GM12878 (cell line): ENCODE results near the gene RAB3GAP1. TPM values are rescaled to one million over a fixed set of nuclear protein-coding genes. Genes with fewer than 3 reads are reported as not detected.

Experiments
- ATAC-seq: fragments of 200-7000 bp; cut with Tn5 transposase; 3 replicates; pipeline ENCODE4 v1.9.1; 2020; ENCODE audit warnings: mild to moderate bottlenecking, moderate library complexity
- BruUV-seq: library from RNA; stranded (reverse); fragments of 400-500 nt; replicated peaks from 2 replicates; lab custom pipeline; 2021; lab: Mats Ljungman, UMichigan
- CTCF ChIA-PET: fragments of 300-600 bp; sonication (Branson Sonifier 250); formaldehyde crosslinking; extraction: SDS; loops from one replicate; lab custom pipeline; 2021; ENCODE audit warnings: inconsistent platforms; lab: Yijun Ruan, JAX
- POLR2A ChIA-PET: fragments of 350-600 bp; formaldehyde crosslinking; extraction: SDS; loops from one replicate; lab custom pipeline; 2021; ENCODE audit warnings: inconsistent platforms; lab: Charles Lee
- RAD21 ChIA-PET: fragments of 300-600 bp; sonication (Branson Sonifier 250); formaldehyde crosslinking; loops from one replicate; lab custom pipeline; 2023; ENCODE audit warnings: antibody characterized with exemption; ENCODE audit not compliant: unreplicated experiment; lab: Charles Lee
- SMC1A ChIA-PET: fragments of 300-600 bp; sonication (Branson Sonifier 250); formaldehyde crosslinking; loops from one replicate; lab custom pipeline; 2023; ENCODE audit not compliant: unreplicated experiment, uncharacterized antibody; lab: Charles Lee
- DNase-seq: peaks from one replicate; pipeline ENCODE4 v3.0.0-alpha.2; 2011; ENCODE audit warnings: low read depth, low spot score
- FAIRE-seq: peaks from 3 replicates; lab custom pipeline; 2011; peaks lifted over from hg19 to GRCh38; lab: Jason Lieb, UNC
- H2AFZ ChIP-seq: 2 replicates; pipeline ENCODE4 v1.6.0; 2011; ENCODE audit warnings: low read depth, low read length, control low read depth; ENCODE audit not compliant: control insufficient read depth
- H3K27ac ChIP-seq: 2 replicates; pipeline ENCODE4 v1.5.1; 2011; ENCODE audit warnings: control low read depth; ENCODE audit not compliant: control insufficient read depth, insufficient read depth
- H3K27me3 ChIP-seq, 2 experiments: replicated peaks in 1 of 2; 2 replicates each; pipeline versions ENCODE4 v1.6.0 to v1.6.1; 2011; ENCODE audit warnings: low read length in 1 of 2; ENCODE audit not compliant: control insufficient read depth in 2 of 2, insufficient read depth in 2 of 2
- H3K36me3 ChIP-seq, 2 experiments: 2 replicates each; pipeline ENCODE4 v1.5.1; 2011; ENCODE audit warnings: low read length in 1 of 2; ENCODE audit not compliant: control insufficient read depth in 2 of 2, insufficient read depth in 2 of 2
- H3K4me1 ChIP-seq: 2 replicates; pipeline ENCODE4 v1.6.1; 2011; ENCODE audit warnings: mild to moderate bottlenecking, low read length, moderate library complexity, mixed read lengths; ENCODE audit not compliant: control insufficient read depth, insufficient read depth
- H3K4me2 ChIP-seq: 2 replicates; pipeline ENCODE4 v1.6.0; 2011; ENCODE audit warnings: control low read depth; ENCODE audit not compliant: control insufficient read depth, insufficient read depth
- H3K4me3 ChIP-seq: fragments of 200-600 bp; sonication (generic); 2 replicates; pipeline ENCODE4 v1.5.1; 2016
- H3K79me2 ChIP-seq: 2 replicates; pipeline ENCODE4 v1.6.0; 2011; ENCODE audit warnings: low read length; ENCODE audit not compliant: control insufficient read depth, insufficient read depth
- H3K9ac ChIP-seq: 2 replicates; pipeline ENCODE4 v1.8.0; 2011; ENCODE audit warnings: low read length, control low read depth, mixed read lengths; ENCODE audit not compliant: control insufficient read depth, insufficient read depth
- H3K9me3 ChIP-seq: replicated peaks from 3 replicates; pipeline ENCODE4 v1.5.1; 2011; ENCODE audit warnings: mild to moderate bottlenecking, low read length; ENCODE audit not compliant: control insufficient read depth, insufficient read depth
- H4K20me1 ChIP-seq: 2 replicates; pipeline ENCODE4 v1.6.0; 2011; ENCODE audit not compliant: control insufficient read depth, insufficient read depth
- CBX5 ChIP-seq: sonication (generic); IDR thresholded peaks from 2 replicates; pipeline ENCODE4 v1.6.1; 2016; ENCODE audit warnings: low read depth, moderate library complexity, mild to moderate bottlenecking, inconsistent platforms
- EGR1 ChIP-seq, 2 experiments: IDR thresholded peaks; 1 replicate in 1 of 2; 2 replicates in 1 of 2; pipeline ENCODE4 v1.6.1; 2011 to 2012; ENCODE audit warnings: low read depth in 2 of 2, low read length in 2 of 2, borderline replicate concordance in 1 of 2, mild to moderate bottlenecking in 1 of 2, moderate library complexity in 1 of 2
- FOXM1 ChIP-seq: IDR thresholded peaks from 2 replicates; pipeline ENCODE4 v1.6.1; 2012; ENCODE audit warnings: low read depth, mild to moderate bottlenecking, inconsistent platforms, low read length, moderate library complexity
- PAX8 ChIP-seq: fragments of 450-650 bp; IDR thresholded peaks from 2 replicates; pipeline ENCODE4 v1.6.1; 2017; ENCODE audit warnings: mild to moderate bottlenecking, moderate library complexity
- RAD51 ChIP-seq: fragments of 450-650 bp; IDR thresholded peaks from 2 replicates; pipeline ENCODE4 v1.6.1; 2016; ENCODE audit warnings: moderate library complexity, mild to moderate bottlenecking, inconsistent platforms
- REST ChIP-seq: IDR thresholded peaks from 2 replicates; pipeline ENCODE4 v1.6.1; 2012; ENCODE audit warnings: mild to moderate bottlenecking, low read depth, low read length
- SP1 ChIP-seq: IDR thresholded peaks from one replicate; pipeline ENCODE4 v1.6.1; 2011; ENCODE audit warnings: low read depth, low read length
- SUZ12 ChIP-seq: fragments of 200-600 bp; sonication (generic); IDR thresholded peaks from one replicate; pipeline ENCODE4 v1.6.1; 2018; ENCODE audit warnings: antibody characterized with exemption, mild to moderate bottlenecking; ENCODE audit not compliant: unreplicated experiment
- TBL1XR1 ChIP-seq: IDR thresholded peaks from 2 replicates; pipeline ENCODE4 v1.6.1; 2012; ENCODE audit warnings: low read depth, low read length, improper control_type of control experiment
- ZBTB11 ChIP-seq: fragments of 450-650 bp; formaldehyde crosslinking; IDR thresholded peaks from 2 replicates; pipeline ENCODE4 v1.5.0; 2022; ENCODE audit warnings: mild to moderate bottlenecking, missing genetic modification characterization
- ZNF207 ChIP-seq: fragments of 450-650 bp; IDR thresholded peaks from 2 replicates; pipeline ENCODE4 v1.6.1; 2014; ENCODE audit warnings: antibody characterized with exemption, mild to moderate bottlenecking, borderline replicate concordance
- WGBS: methylation state at CpG from one replicate; pipeline ENCODE4 v1.1.6; 2016; ENCODE audit warnings: low lambda C conversion rate; ENCODE audit not compliant: insufficient replicate concordance, insufficient coverage; ENCODE audit errors: missing lambda C conversion rate; 5-methylcytosine and 5-hydroxymethylcytosine counted together
- in situ Hi-C: fragments of 300-500 bp; cut with MboI; formaldehyde crosslinking; loops from 9 replicates; pipeline ENCODE4 v1.14.3; 2018; ENCODE audit warnings: mixed read lengths
- intact Hi-C: fragments of 100-400 bp; cut with micrococcal nuclease; formaldehyde crosslinking; loops from one replicate; pipeline ENCODE4 v1.14.2; 2022; ENCODE audit not compliant: unreplicated experiment
- polyA plus RNA-seq, 11 experiments: library from polyadenylated mRNA; depleted of rRNA in 4 of 11; unstranded in 6 of 11; stranded (reverse) in 5 of 11; fragments of >200 nt; fragmentation: Nextera tagmentation in 4 of 11; fragmentation: Illumina TruSeq in 1 of 11; extraction: Ambion mirVana in 4 of 11; extraction: Trizol in 1 of 11; gene quantifications; 1 replicate in 1 of 11; 2 replicates in 10 of 11; pipeline versions ENCODE4 v1.2.1 to v1.2.3, GENCODE V29; 2011 to 2016; ENCODE audit warnings: inconsistent platforms in 2 of 11, missing spikeins in 2 of 11, low read depth in 1 of 11
- total RNA-seq, 4 experiments: library from RNA; depleted of rRNA in 3 of 4; stranded (reverse); fragments of >200 nt in 3 of 4; fragmentation: Illumina TruSeq in 1 of 4; extraction: Trizol in 1 of 4; gene quantifications; 2 replicates each; pipeline versions ENCODE4 v1.2.1 to v1.2.3, GENCODE V29; 2013 to 2021

The RAB3GAP1 gene
- total and polyA plus RNA-seq, 10 of the 15 experiments (the other 5 are each of a cell fraction or from before 2014, with no cell fraction given): 13.7 to 36.9 (median 21.0) TPM

- ChIA-PET POLR2A (no interaction called here), RAD21 (no interaction called here), CTCF (interaction anchor here (0.5 kb wide), 1 partner anchor 450 kb away, joined by 4 read pairs; no protein-coding TSS in a partner anchor), SMC1A (interaction anchor here (1.5 kb wide), 1 partner anchor 21 kb away, joined by 3 read pairs; no protein-coding TSS in a partner anchor)
- Histone ChIP-seq H3K4me2 (no peak overlapping the region), H3K36me3 (no peaks in the 10 kb centered on the region), H3K4me1 (no peaks in the 10 kb centered on the region), H4K20me1 (no peaks in the 10 kb centered on the region), H3K27me3 (no peaks in the 10 kb centered on the region), H2AFZ (no peak overlapping the region), H3K79me2 (no peaks in the 10 kb centered on the region), H3K4me3 (no peak overlapping the region), H3K9me3 (no peaks in the 10 kb centered on the region; the same call in 2 of the 3 replicates), H3K9ac (no peak overlapping the region), H3K27ac (no peak overlapping the region)
- TF ChIP-seq ZNF207 (no peak), REST (no peak), SUZ12 (no peak), PAX8 (no peak), FOXM1 (no peak), SP1 (no peak), RAD51 (no peak), CBX5 (no peak), EGR1 (IDR thresholded peaks at IDR 0.05; ENCODE audit: borderline replicate concordance in 1 of 2, low read depth in 2 of 2, low read length in 2 of 2) (no peak), TBL1XR1 (no peak), ZBTB11 (CRISPR knock-in tag) (no peak)
- intact Hi-C loops (no loop called here), in situ Hi-C loops (no loop called here)
- ATAC-seq (no peak), FAIRE-seq (no peak), DNase-seq (no peak)
- no TSS peak for BruUV-seq
- 66% methylated on average over 5 of the region's 5 CpGs for WGBS
These were observed 28.1 kb upstream of the RAB3GAP1 start for GRCh38 chr2:135023886-135024485.
